Left lobe of liver (tissue), 2 donors: ENCODE results near the gene PSMD3. TPM values are rescaled to one million over a fixed set of nuclear protein-coding genes. Genes with fewer than 3 reads are reported as not detected.
A peak's percentile ranks its signal among the peaks of the same experiment; 100 is the strongest.

Source experiments
- ATAC-seq: fragments of 200-7000 bp; cut with Tn5 transposase; one replicate; pipeline ENCODE4 v1.9.1; 2020; ENCODE audit warnings: mild to moderate bottlenecking, moderate library complexity
- DNase-seq: peaks from one replicate; pipeline ENCODE4 v3.0.0-alpha.2; 2020; ENCODE audit warnings: low spot score
- total RNA-seq: library from RNA; stranded (reverse); gene quantifications from one replicate; pipeline ENCODE4 v1.2.1, GENCODE V29; 2021
- donor health status: DM: no; HTN: no; CAD: no; lungs with moderate emphysema.
- donor health status: DM: no; HTN: yes; CAD: no.

PSMD3 gene
- total RNA-seq, 1 donor from 2014 or later = 52.4 TPM

DNA sequence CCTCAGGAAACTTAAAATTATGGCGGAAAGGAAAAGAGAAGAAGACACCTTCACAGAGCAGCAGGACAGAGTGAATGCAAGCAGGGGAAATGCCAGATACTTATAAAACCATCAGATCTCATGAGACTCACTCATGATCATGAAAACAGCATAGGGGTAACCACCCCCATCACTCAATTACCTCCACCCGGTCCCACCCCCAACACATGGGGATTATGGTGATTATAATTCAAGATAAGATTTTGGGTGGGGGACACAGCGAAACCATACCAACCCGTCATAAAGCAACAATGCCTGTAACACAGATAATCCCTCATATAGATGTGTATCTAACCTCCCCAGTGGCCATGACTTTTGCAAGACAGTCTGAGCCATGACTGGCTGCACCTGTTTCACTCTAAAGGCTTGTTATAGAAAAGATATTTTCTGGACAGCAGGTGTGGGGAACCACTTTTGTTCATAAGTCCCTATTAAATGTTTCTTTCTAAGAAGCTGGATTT is 24.8 kb upstream of the PSMD3 start:
- no peak for DNase-seq
- no peak for ATAC-seq

DNA sequence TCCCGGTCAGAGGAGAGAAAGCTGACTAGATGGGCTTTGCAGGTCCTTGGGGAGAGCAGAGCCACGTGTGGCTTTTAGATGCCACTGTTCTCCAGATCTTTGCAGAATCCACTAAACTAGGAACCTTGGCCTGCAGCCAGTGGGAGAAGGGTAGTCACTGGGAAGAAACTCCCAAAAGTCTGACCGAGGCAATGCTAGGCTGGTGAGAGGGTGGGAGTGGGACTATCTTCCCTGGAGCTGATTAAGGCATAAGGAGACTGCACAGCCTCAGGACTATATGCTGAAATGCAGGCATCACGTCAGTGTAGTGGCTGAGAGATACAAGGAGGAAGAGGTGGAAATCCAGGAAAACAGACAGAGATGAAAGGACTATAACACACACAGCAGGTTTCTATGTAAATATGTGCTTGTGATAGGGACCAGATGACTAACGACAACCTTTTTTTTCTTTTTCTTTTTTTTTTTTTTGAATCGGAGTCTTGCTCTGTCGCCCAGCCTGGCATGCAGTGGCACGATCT is 20.0 kb upstream of the PSMD3 start:
- DNase-seq = no peak
- ATAC-seq = no peak

DNA sequence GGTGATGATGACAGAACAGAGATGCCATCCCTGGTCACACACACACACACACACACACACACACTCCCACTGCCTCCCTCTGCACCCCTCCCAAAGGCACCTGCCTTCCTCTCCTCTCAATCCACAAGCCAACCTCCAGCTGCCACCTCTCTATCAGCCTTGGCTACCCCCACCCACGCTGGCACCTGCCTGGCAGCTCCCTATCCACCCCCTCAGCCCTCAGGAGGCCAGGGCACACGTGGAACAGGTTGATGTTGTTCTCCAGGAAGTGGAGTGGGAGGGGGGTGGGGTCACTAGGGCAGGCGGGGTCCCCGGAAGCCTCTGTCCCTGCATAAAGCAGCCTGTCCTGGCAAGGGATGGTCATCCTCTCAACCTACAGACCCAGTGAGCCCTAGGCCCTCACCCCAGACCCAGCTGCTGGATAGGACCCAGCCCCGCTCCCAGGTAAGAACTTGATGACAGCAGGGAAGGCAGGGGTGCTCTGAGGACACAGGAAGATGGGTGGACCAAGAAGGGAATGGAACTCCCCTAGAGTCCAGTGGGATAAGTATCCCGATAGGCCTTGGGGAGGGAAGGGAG is 17.9 kb upstream of the PSMD3 start, which contains the start of gene GSDMA:
Gene GSDMA (plus strand): TSS at position 363 of the 579 bp plus-strand sequence. CDS start 2,684 bp downstream, outside the sequence.
- no peak for ATAC-seq
- no peak for DNase-seq

DNA sequence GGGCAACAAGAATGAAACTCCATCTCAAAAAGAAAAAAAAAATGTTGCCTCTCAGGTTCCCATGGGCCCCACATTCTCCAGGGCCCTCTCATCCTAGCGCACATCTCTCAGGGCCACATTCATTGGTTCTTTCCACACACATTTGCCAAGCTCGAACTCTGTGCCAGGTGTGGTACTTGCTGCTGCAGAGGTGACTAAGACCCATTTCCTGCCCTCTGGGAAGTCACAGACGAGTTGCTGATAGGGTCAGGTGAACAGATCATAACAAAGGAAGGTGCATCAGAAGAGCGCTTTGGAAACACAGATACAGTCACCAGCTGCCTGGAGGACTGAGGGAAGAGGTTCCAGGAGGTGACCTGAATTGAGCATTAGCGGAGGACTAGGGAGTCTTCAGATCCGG is 16.8 kb upstream of the PSMD3 start:
- DNase-seq = no peak
- ATAC-seq = no peak

DNA sequence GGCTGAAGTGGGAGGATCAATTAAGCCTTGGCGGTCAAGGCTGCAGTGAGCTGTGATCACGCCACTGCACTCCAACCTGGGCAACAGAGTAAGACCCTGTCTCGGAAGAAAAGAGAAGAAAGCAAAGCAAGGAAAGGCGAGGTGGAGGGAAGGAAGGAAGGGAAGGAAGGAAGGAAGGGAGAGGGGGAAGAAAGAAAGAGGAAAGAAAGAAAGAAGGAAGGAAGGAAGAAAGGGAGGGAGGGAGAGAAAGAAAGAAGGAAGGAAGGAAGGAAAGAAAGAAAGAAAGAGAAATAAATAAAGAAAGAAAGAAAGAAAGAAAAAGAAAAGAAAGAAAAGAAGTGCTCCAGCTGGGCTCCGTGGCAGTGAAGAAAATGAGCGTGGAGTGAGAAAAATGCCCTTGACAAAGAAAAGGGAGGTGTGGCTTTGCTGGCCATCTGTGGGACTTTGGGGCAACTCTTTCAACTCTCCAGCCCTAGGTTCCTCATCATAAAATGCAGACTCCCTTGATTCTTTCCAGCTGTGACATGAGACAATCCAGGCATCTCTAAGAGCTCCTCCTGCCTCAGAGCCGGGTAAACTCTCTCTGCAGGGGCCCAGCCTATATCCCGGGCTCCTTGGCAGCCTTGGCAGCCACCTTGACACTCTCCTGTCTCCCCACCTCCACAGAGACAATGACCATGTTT is 15.4 kb upstream of the PSMD3 start:
- ATAC-seq (no peak), DNase-seq (no peak)

DNA sequence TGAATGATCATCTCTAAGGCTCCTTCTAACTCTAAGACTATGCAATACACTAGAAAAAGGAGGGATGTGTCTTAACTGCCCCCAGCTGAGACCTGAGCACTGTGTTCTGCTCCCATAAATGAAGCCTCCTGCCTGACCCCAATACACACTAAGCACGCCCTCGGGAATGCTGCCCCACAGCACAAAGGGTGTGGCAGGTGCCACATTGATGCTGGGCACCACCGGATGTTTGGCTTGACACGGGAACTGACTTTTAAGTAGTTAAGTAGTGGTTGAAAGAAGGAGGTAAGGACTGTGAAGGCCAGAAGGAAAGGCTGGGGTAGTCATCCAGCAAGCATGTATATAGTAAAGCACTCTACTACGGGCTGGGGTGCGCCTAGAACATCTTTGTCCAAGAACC is 13.8 kb upstream of the PSMD3 start:
- ATAC-seq (no peak), DNase-seq (no peak)

DNA sequence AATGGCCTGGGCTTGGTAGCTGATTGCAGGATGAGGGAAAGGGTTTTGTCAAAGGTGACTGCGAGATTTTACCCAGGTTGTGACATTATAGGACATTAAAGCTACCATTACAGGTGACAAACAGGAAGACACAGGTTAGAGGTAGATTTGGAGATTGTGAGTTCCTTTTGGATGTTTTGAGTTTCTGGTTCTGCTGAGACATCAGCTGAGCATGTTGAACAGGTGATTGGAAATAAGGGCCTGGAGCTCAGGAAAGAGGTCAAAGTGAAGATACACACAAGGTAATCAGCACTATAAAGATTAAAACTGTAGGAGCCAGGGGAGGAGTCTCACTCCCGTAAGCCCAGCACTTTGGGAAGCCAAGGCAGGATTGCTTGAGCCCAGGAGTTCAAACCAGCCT is 11.8 kb upstream of the PSMD3 start:
- no peak for DNase-seq
- ATAC-seq = no peak

DNA sequence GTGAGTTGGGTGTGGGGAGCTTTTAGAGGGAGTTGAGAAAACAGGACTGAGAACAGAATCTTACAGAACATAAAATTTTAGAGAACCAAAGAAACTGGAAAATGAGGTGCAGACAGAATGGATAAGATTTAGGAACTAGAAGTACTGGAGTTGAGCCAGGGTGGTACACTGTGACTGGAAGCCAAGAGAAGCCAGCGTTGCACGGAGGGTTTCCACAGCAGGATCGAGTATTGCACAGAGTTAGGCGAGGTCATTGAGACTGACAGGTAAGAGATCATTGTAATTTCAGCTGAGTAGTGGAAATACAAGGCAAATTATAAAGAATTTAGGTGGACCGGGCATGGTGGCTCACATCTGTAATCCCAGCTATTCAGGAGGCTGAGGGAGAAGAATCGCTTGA is 11.2 kb upstream of the PSMD3 start:
- ATAC-seq (no peak), DNase-seq (no peak)

DNA sequence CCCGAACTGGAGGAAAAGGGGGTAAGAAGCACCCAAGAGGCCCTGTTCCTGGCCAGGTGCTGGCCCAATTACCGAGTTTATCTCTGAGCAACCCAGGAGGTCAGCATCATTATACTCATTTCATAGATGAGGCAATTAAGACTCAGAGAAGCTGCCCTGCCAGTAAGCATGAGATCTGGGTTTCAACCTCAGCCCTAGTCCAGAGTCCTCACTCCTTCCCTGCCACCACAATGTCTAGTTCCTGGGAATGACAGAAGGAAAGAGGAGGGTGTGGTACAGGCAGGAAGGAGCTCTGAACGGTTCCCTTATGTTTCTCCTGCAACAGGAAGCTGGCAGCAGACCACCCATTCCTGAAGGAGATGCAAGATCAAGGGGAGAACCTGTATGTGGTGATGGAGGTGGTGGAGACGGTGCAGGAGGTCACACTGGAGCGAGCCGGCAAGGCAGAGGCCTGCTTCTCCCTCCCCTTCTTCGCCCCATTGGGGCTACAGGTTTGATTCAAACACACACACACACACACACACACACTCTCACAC is 10.4 kb upstream of the PSMD3 start:
- DNase-seq = no peak
- no peak for ATAC-seq

DNA sequence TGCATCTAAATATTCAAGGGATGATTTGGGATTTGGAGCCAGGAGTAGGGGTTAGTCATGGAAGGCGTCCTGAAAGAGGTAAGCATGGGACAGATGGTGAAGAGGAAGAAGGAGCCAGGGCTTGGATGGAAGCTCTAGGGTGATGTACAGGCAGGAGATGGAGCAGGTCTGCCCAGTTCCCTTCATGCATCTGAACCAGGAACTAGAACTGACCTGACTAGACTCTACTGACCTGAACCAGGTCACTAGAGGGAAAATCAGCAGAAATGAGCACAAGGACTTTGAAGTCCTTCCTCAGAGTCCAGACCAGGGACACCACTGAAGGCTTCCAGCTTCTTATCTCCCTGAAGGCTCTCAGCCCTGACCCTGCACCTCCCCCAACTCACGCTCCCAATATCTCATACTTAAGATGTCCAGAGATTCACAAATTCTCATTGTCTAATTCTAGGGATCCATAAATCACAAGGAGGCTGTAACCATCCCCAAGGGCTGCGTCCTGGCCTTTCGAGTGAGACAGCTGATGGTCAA is 9.5 kb upstream of the PSMD3 start:
- DNase-seq (no peak), ATAC-seq (no peak)

DNA sequence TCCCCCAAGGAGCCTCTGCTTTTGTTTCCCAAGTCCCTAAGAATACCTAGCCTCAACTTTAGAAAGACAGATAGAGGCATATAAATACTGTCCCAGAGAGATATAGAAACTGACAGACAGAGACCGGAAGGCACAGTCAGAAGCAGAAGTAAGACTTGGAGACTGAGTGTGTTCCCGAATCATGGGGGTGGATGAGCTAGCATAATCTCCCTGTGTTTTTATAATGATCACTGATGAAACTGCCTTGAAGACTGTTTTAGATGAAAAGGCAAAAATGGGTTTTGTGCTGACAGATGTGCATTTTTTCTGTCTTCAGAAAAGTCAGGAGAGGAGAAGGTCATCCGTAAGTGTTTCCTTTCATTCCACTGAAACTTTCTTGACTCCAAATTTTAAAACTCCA is 8.3 kb upstream of the PSMD3 start:
- ATAC-seq = peak; percentile 34
- DNase-seq = no peak

DNA sequence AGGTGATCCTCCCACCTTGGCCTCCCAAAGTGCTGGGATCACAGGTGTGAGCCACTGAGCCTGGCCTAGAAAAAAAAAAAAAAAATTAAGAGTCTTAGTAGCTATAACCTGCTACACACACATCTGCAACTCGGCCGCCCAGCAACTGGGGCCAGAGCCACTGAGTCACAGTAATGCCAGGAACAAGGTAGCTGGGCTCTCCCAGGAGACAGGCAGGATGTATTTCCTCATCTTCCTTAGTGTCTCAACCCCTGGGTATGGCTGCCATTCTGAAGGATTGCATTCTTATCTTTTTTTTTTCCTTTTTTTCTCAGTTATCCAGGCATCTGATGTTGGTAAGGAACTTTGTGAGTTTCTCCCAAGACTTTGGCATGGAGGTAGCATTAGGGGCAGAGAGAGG is 7.1 kb upstream of the PSMD3 start:
- DNase-seq (no peak), ATAC-seq (no peak)

DNA sequence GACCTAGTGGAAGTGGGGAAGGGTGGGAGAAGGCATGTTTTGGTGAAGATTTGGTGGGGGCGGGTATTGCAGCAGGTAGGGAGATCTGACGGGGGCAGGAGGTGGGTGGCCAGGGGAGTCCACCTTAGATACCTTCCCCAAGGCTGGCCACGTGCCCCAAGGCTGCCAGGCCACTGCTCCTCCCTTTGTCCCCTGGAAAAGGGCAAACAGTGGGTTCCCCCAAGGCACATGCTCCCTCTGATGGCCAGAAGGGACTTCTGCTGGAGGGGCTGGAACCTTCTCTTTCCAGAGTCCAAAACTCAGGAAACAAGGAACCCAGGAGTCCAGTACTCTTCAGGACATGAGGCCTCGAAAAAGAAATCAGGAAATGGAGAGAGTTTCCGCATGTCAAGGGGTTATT is 6.2 kb upstream of the PSMD3 start:
- DNase-seq (no peak), ATAC-seq (no peak)

DNA sequence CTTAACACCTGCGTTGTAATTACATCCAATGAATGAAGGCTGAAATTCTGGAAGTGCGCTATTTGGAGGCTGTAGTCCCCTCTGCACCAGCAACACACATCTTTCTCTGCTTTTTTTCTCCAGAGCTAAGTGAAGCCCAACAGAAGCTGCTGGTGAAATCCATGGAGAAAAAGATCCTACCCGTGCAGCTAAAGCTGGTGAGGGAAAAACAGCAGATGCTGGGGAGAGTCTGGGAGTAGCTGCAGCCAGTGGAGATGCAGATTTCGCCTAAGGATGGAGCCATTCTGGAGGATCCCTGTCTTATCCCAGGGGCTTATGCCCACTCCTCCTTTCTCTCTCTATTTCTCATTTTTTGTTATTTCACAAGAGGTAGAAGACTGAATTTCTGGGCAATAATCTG is 4.8 kb upstream of the PSMD3 start:
- DNase-seq (no peak), ATAC-seq (no peak)

DNA sequence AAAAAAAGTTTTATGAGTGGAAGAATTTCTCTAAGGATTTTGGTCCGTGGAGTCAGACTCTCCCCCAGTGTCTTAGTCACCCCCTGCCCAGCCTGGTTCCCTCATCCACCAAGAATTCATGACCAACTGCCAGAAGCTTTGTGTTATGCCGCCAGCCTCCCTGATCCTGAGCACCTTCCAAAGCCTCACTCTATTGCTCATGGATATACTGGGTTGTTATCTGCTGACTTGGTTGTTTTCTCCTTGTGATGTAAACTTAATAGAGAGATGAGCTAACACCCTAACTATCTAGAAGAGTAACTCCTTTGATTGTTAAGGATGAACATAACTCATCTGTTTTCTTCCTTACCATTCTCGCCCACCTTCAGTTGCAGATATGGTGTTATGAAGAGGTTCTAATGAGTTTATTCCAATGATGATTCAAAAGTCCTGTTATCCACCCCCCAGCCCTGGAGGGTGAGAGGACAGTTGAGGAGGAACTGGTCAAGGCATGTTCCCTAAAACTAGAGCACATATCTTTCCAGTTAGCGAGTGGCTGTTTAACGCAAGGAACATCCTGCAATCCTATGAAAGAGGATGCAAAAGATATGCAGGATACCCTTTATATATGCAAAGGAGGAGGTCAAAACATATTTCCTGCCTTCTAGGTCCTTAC is 1.5 kb upstream of the PSMD3 start:
- no peak for ATAC-seq
- no peak for DNase-seq

DNA sequence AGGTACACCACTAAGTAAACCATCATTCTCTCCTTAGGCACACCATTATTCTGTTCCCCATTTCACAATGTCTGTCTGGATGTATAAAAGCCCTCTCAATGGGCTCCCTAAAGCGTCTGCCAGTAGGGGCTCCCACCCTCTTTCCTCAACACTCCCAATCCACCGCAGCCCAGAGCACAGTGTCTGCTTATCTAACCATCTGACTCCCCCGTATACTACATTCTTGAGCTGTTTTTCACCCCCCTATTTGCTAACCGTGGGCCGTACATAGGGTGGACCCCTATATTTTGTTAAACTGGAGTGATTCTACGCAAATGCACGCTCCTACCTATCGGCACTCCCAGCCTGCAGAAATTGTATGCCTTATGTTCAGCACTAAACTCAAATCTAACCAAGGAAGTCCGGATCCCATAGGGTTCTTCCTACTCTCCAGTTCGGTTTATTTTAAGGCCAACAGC is 685 bp upstream of the PSMD3 start:
- DNase-seq (no peak), ATAC-seq (peak; percentile 17)

DNA sequence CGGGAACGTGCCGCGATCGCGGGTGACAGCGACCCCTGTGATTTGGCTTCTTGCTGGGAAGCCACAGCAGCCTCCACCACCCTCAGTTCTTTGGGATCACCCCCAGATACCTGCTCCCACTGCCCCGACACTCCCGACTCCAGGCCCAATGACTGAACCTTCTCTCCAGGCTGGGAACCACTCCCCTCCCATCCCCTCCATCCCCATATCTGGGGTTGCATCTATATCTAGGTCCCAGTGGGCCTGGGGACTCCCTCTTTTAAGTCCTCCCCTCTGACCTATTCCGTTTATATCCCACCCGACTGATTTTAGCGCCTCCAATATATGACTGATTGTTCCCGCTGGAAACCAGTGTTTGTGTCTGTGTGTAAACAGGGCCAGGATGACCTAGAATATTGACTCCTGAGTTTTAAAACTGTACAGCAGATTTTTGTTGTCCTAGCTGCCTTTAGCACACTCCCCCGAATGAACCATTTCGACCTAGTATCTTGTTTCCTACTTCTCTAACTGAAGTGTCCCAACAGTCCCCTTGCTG is 667 bp downstream of the PSMD3 start:
- DNase-seq = no peak
- ATAC-seq = peak; percentile 3

DNA sequence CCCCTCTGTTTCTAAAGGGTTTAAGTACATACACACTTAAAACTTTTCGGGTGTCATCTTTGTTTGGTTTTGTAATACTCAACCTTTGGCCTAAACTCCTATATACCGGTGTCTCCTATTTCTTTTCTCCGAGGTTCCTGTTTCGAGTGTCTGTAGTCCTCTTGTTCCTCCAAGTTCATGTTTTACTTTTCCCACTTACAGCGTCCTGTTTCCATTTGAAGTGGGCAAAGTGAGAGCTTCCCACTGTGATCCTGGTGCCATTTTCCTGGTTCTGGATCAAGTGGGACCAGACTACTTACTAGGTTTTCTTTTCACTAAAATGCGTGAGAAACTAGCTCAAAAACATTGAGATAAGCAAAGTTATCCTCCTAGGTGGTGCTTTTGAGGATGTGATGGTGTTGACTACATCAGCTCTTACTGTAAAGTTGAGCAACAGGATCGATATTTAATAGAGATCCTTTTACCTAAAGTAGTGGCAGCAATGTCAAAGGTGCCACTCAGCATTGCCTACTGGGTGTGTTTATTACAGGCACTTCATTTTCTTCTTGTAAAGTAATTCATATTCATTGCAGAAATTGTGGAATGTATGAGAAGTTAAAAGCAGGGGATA is 1.3 kb downstream of the PSMD3 start:
- DNase-seq = no peak

DNA sequence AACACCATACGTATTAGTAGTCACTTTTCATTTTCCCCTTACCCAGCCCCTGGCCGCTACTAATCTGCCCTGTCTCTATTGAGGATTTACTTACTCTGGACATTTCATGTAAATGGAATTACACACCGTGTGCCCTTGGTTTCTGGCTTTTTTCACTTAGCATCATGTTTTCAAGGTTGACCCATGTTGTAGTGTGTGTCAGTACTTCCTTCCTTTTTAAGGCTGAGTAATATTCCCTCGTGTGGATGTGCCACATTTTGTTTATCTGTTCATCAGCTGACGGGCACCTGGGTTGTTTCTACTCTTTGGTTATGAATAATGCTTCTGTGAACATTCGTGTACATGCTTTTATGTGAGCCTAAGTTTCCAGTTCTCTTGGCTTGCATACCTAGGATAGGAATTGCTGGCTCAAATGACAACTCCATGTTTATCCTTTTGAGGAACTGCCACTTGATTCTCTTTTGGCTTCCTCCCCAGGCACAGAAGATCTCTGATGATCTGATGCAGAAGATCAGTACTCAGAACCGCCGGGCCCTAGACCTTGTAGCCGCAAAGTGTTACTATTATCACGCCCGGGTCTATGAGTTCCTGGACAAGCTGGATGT is 7.7 kb downstream of the PSMD3 start:
- no peak for ATAC-seq

More for the DNA sequence above, 1.3 kb downstream of the PSMD3 start:
- no peak for ATAC-seq

DNA sequence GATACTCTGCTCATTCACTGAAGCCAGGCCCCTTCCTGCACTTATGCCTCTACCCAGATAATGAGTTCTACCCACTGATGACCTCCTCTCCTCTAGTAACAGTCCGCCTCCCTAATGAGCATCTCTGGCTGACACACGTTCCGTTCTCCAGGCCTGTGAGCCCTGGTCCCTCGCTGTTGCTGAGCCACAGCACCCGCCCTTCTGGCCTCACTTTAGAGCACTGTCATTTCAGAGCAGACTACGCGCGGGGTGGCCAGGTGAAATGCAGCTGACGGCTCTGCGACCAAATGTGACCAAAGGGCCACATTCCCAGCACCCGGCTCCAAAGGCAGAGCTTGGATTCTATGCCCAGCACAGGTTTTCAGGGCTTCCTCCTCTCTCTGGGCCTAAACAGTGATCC is 13.8 kb downstream of the PSMD3 start:
- no peak for ATAC-seq
- no peak for DNase-seq

More for the DNA sequence above, 7.7 kb downstream of the PSMD3 start:
- DNase-seq = no peak
